ENCODE data around the gene ARID3C. TPM values are rescaled to one million over a fixed set of nuclear protein-coding genes. Genes with fewer than 3 reads are reported as not detected.

The ARID3C gene
- total and polyA plus RNA-seq, 2 of the 8 experiments (the other 6 are each of a cell fraction or from before 2014, with no cell fraction given): 0.08 TPM; not detected in 1

- POLR2A ChIA-PET (ENCODE audit: partially characterized antibody): interaction anchor here (1.1 to 11.3 kb wide), 7 partner anchors 9 to 30 kb away, joined by 3 to 127 read pairs (median 5); partner anchors contain the start of genes GALT, IL11RA and RPP25L
- Histone ChIP-seq H3K27me3 (replicated peaks in 1 of 4; ENCODE audit: control insufficient read depth in 3 of 4, extremely low read depth in 1 of 4, insufficient read depth in 3 of 4, low read length in 3 of 4) (peaks cover 7 to 23% (median 19%) of the 10 kb centered on the region in 4 experiments), H2BK5ac (ENCODE audit: low read depth, low read length) (no peak overlapping the region), H3K23ac (ENCODE audit: insufficient read length) (no peak overlapping the region), H3K14ac (ENCODE audit: insufficient read length) (no peak overlapping the region), H3K4me2 (ENCODE audit: insufficient read depth in 1 of 2, low read depth in 2 of 2, low read length in 2 of 2) (no peak overlapping the region), H2BK20ac (ENCODE audit: low read length) (no peak overlapping the region), H2AFZ (ENCODE audit: low read length) (no peak overlapping the region), H2BK120ac (replicated peaks; ENCODE audit: low read depth, low read length) (no peak overlapping the region), H3K4ac (replicated peaks; ENCODE audit: insufficient read length, low read depth, low read length) (no peak overlapping the region), H4K91ac (replicated peaks; ENCODE audit: insufficient read length, low read length) (no peak overlapping the region), H2AK5ac (ENCODE audit: low read depth, low read length) (no peak overlapping the region), H3K18ac (ENCODE audit: extremely low read depth, low read length) (no peak overlapping the region), H3K79me2 (ENCODE audit: control insufficient read depth in 1 of 2, insufficient read depth in 2 of 2, low read length in 2 of 2) (peaks cover 0 to 11% of the 10 kb centered on the region in 2 experiments; a peak in 2 of 4 replicates), H2BK12ac (ENCODE audit: low read depth, low read length) (no peak overlapping the region), H3K36me3 (ENCODE audit: control insufficient read depth in 2 of 4, insufficient read depth in 4 of 4, low read length in 3 of 4) (peaks cover 0 to 6% (median 2%) of the 10 kb centered on the region in 4 experiments; a peak in 3 of 8 replicates), H3K79me1 (ENCODE audit: low read depth, low read length) (peaks cover 10% of the 10 kb centered on the region), H2BK15ac (ENCODE audit: low read length) (no peak overlapping the region), H3K4me3 (ENCODE audit: extremely low read depth in 1 of 4, insufficient read depth in 2 of 4, low read depth in 3 of 4, low read length in 4 of 4) (no peak overlapping the region), H4K8ac (ENCODE audit: extremely low read depth, insufficient read depth, low read length) (no peak overlapping the region), H3K56ac (replicated peaks; ENCODE audit: insufficient read length, low read depth, low read length) (no peak overlapping the region), H3K27ac (ENCODE audit: low read depth, low read length) (no peak overlapping the region), H3K9me3 (ENCODE audit: insufficient read depth in 2 of 2, low read depth in 1 of 2, low read length in 1 of 2) (no peaks in the 10 kb centered on the region), H3K9ac (replicated peaks in 1 of 4; ENCODE audit: extremely low read depth in 1 of 4, low read depth in 3 of 4, low read length in 3 of 4) (no peak overlapping the region), H3K4me1 (replicated peaks in 1 of 4; ENCODE audit: control insufficient read depth in 3 of 4, insufficient read depth in 4 of 4, low read length in 3 of 4) (peaks cover 2 to 11% (median 8%) of the 10 kb centered on the region in 4 experiments; a peak in 4 of 7 replicates), H4K20me1 (replicated peaks in 1 of 2; ENCODE audit: control insufficient read depth in 1 of 2, insufficient read depth in 2 of 2, low read length in 2 of 2) (peaks cover 0 to 11% of the 10 kb centered on the region in 2 experiments), H4K5ac (ENCODE audit: insufficient read length, low read depth, low read length) (no peak overlapping the region), H3K23me2 (ENCODE audit: low read depth, low read length) (peaks cover 9% of the 10 kb centered on the region)
- no peak for FAIRE-seq
- TF ChIP-seq CTCF (IDR thresholded peaks at IDR 0.05; ENCODE audit: control extremely low read depth in 1 of 3, insufficient read depth in 1 of 3, low read depth in 1 of 3, low read length in 3 of 3) (no peak), FOSL1 (IDR thresholded peaks at IDR 0.05; ENCODE audit: insufficient read depth, low read depth, low read length) (no peak), TEAD4 (IDR thresholded peaks at IDR 0.05; ENCODE audit: low read depth, low read length) (no peak), NANOG (IDR thresholded peaks at IDR 0.05; ENCODE audit: insufficient read depth, low read depth, low read length, poor library complexity, severe bottlenecking) (no peak), KDM5A (IDR thresholded peaks at IDR 0.05; ENCODE audit: low read length) (no peak), SP1 (IDR thresholded peaks at IDR 0.05; ENCODE audit: low read depth, low read length) (peak; percentile 22; the same call in 1 of the 2 replicates)
- no peak for DNase-seq (ENCODE audit: low read depth in 1 of 2, low spot score in 2 of 2)
- CTCF ChIA-PET (ENCODE audit: partially characterized antibody): interaction anchor here (0.6 to 18.5 kb wide), 34 partner anchors 10 to 376 kb away, joined by 3 to 401 read pairs (median 4); partner anchors contain the start of genes CCL27, DCTN3, GALT and IL11RA
- 82% methylated on average over 3 of the region's 3 CpGs; no CpG with 5 or more reads in 1 of the 2 experiments for WGBS, 2 experiments (ENCODE audit: extremely low coverage in 1 of 2, insufficient coverage in 1 of 2, insufficient read length in 1 of 2, insufficient replicate concordance in 2 of 2, low coverage in 1 of 2, low lambda C conversion rate in 2 of 2, missing lambda C conversion rate in 1 of 2)
Measured at GRCh38 chr9:34634551-34635248, 5.8 kb upstream of the ARID3C start.
